ENCODE results near the gene CFL1.
A peak's percentile ranks its signal among the peaks of the same experiment; 100 is the strongest.

CFL1 gene

GRCh38 chr11:65887723-65888162 lies 29.8 kb upstream of the CFL1 start:
- DNase-seq, result no peak

- DNase-seq, result no peak
Observed at GRCh38 chr11:65886826-65887722, 29.1 kb upstream of the CFL1 start.

GRCh38 chr11:65885808-65886536 lies 28.0 kb upstream of the CFL1 start:
- no peak for DNase-seq

- no peak for DNase-seq
Observed at GRCh38 chr11:65885231-65885630, 27.3 kb upstream of the CFL1 start.

- peak; percentile 86 for DNase-seq
Observed at GRCh38 chr11:65884716-65885092, 26.7 kb upstream of the CFL1 start.

- no peak for DNase-seq
Observed at GRCh38 chr11:65883786-65884715, 26.1 kb upstream of the CFL1 start.

GRCh38 chr11:65883058-65883761 lies 25.2 kb upstream of the CFL1 start:
- no peak for DNase-seq

GRCh38 chr11:65882120-65883057 lies 24.4 kb upstream of the CFL1 start:
- DNase-seq, result no peak

GRCh38 chr11:65880844-65881421 lies 23.0 kb upstream of the CFL1 start:
- no peak for DNase-seq

GRCh38 chr11:65880027-65880426 lies 22.0 kb upstream of the CFL1 start:
- DNase-seq, result no peak

GRCh38 chr11:65879617-65880016 lies 21.6 kb upstream of the CFL1 start, which contains the start of gene CTSW:
TSS of gene CTSW (plus strand) at chr11:65879837. CDS start at chr11:65879855, 18 bp downstream.
- DNase-seq, result no peak

GRCh38 chr11:65873318-65874156 lies 15.6 kb upstream of the CFL1 start:
- DNase-seq, result peak; percentile 98

GRCh38 chr11:65872586-65873317 lies 14.8 kb upstream of the CFL1 start, which contains the start of gene EFEMP2:
TSS of gene EFEMP2 (minus strand) at chr11:65872800. CDS start at chr11:65872354, 446 bp downstream.
- DNase-seq, result no peak

GRCh38 chr11:65871811-65872548 lies 14.0 kb upstream of the CFL1 start:
- no peak for DNase-seq

GRCh38 chr11:65870706-65871681 lies 13.0 kb upstream of the CFL1 start:
- DNase-seq, result no peak

- DNase-seq, result no peak
Observed at GRCh38 chr11:65870307-65870658, 12.3 kb upstream of the CFL1 start.

Data from activated CD4-positive, CD25-positive, alpha-beta regulatory T cell treated with anti-CD3 and anti-CD28 coated beads, Interleukin-2, amount 50 U/mL, for 72 hours (primary cell).